Gastrocnemius medialis (tissue), 4 donors: Measurements from ENCODE around the gene LINGO4. TPM values are rescaled to one million over a fixed set of nuclear protein-coding genes. Genes with fewer than 3 reads are reported as not detected.

ENCODE experiments used
- ATAC-seq, 2 donors: fragments of 150-250 bp; one replicate each; pipeline ENCODE4 v1.9.1; 2016
- DNase-seq, 2 donors: peaks; one replicate each; pipeline ENCODE4 v3.0.0-alpha.2; 2019
- H3K27ac ChIP-seq, 4 donors: fragments of 200-600 bp; sonication (generic); 1 replicate in 1 of 4; 2 replicates in 3 of 4; pipeline ENCODE4 v1.5.1; 2016 to 2018; ENCODE audit warnings: mild to moderate bottlenecking in 2 of 4, moderate library complexity in 1 of 4
- H3K27me3 ChIP-seq, 3 donors: fragments of 200-600 bp; sonication (generic) in 2 of 3; 1 replicate in 1 of 3; 2 replicates in 2 of 3; pipeline versions ENCODE4 v1.5.1 to v1.6.0; 2016 to 2019; ENCODE audit warnings: mild to moderate bottlenecking in 1 of 3, moderate library complexity in 1 of 3
- H3K36me3 ChIP-seq, 2 donors: fragments of 200-600 bp; sonication (generic) in 1 of 2; one replicate each; pipeline ENCODE4 v1.5.1; 2017 to 2018
- H3K4me1 ChIP-seq, 2 donors: fragments of 200-600 bp; sonication (generic) in 1 of 2; one replicate each; pipeline ENCODE4 v1.5.1; 2016 to 2017; ENCODE audit warnings: mild to moderate bottlenecking in 2 of 2
- H3K4me3 ChIP-seq, 4 donors: fragments of 200-600 bp; sonication (generic) in 3 of 4; 1 replicate in 1 of 4; 2 replicates in 3 of 4; pipeline ENCODE4 v1.5.1; 2016 to 2019; ENCODE audit warnings: mild to moderate bottlenecking in 2 of 4
- H3K9me3 ChIP-seq, 3 donors: fragments of 200-600 bp; sonication (generic) in 2 of 3; 1 replicate in 1 of 3; 2 replicates in 2 of 3; pipeline ENCODE4 v1.5.1; 2016 to 2019
- POLR2A ChIP-seq, 2 donors: fragments of 450-650 bp; IDR thresholded peaks; one replicate each; pipeline ENCODE4 v1.6.1; 2017; ENCODE audit warnings: antibody characterized with exemption in 2 of 2, mild to moderate bottlenecking in 2 of 2, moderate library complexity in 2 of 2
- in situ Hi-C, 4 donors: fragments of 200-750 bp; cut with MboI; loops; one replicate each; pipeline versions ENCODE4 v1.15.0 to v1.8.0; 2017; ENCODE audit warnings: low sequenced_read_pairs in 4 of 4
- intact Hi-C: fragments of 100-400 bp; cut with DNase I; formaldehyde crosslinking; loops from one replicate; pipeline ENCODE4 v1.15.1; 2023; ENCODE audit warnings: low total_unique reads
- total RNA-seq, 4 donors: library from RNA; depleted of rRNA; stranded (reverse); fragments of >200 nt; gene quantifications; one replicate each; pipeline versions ENCODE4 v1.1.0 to v1.2.3, GENCODE V29; 2016
- TF ChIP-seq, protein P1 (sequence below), 5 experiments: fragments of 450-650 bp in 3 of 5; fragments of 200-600 bp in 2 of 5; sonication (generic) in 2 of 5; IDR thresholded peaks in 4 of 5; conservative IDR thresholded peaks in 1 of 5; 1 replicate in 4 of 5; 2 replicates in 1 of 5; pipeline ENCODE4 v1.5.1; 2016 to 2019; ENCODE audit warnings: antibody characterized with exemption in 5 of 5, mild to moderate bottlenecking in 3 of 5, moderate library complexity in 3 of 5

LINGO4 gene
- total RNA-seq, 4 donors from 2014 or later: 4.2 to 24.5 (median 14.3) TPM

DNA sequence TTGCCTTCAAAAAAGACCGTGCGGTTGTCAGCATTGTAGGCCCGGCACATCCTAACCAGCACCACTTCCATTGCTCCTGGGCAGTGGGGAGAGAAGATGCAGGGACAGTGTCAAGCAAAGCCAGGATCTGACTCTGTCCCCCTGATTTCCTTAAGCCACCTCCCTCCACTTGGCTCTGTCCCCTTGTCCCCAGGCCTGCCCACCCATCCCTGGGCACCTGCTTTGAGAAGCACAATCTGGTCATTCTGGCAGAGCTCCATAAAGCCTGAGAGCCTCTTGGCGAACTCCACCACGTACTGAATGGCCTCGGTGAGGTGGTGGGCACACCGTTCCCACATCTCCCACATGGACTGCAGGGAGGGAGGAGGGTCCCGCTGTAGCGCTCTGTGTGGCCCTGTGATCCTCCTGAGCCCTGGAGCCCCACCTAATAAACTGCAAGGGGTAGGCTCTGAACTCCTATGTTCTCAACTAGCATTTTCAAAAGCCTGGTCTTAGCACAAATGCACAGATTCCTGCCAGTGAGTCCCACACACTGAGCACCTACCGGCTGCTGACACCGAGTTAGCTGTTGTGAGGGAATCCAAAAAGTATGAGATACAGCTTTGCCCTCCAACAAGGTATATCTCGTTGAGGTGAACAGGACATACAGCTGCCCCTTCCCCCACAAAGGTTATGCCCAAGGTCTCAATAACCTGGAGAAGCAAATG, 8.2 kb upstream of the LINGO4 start:
- in situ Hi-C loops (no loop called here), intact Hi-C loops (no loop called here)
- H3K9me3 ChIP-seq: no peaks in the 10 kb centered on the region
- H3K4me3 ChIP-seq: no peak overlapping the region
- DNase-seq (no peak), ATAC-seq (no peak)
- peaks cover 0 to 23% of the 10 kb centered on the region in 2 donors for H3K4me1 ChIP-seq
- H3K27ac ChIP-seq: peak overlapping the region in 2 of 4 donors; percentile 0 to 13
- peaks cover 0 to 57% of the 10 kb centered on the region in 2 donors for H3K36me3 ChIP-seq
- TF ChIP-seq, protein P1, sequence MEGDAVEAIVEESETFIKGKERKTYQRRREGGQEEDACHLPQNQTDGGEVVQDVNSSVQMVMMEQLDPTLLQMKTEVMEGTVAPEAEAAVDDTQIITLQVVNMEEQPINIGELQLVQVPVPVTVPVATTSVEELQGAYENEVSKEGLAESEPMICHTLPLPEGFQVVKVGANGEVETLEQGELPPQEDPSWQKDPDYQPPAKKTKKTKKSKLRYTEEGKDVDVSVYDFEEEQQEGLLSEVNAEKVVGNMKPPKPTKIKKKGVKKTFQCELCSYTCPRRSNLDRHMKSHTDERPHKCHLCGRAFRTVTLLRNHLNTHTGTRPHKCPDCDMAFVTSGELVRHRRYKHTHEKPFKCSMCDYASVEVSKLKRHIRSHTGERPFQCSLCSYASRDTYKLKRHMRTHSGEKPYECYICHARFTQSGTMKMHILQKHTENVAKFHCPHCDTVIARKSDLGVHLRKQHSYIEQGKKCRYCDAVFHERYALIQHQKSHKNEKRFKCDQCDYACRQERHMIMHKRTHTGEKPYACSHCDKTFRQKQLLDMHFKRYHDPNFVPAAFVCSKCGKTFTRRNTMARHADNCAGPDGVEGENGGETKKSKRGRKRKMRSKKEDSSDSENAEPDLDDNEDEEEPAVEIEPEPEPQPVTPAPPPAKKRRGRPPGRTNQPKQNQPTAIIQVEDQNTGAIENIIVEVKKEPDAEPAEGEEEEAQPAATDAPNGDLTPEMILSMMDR (IDR thresholded peaks at IDR 0.05 in 4 of 5, conservative IDR thresholded peaks at IDR 0.05 in 1 of 5): no peak
- H3K27me3 ChIP-seq: no peaks in the 10 kb centered on the region

DNA sequence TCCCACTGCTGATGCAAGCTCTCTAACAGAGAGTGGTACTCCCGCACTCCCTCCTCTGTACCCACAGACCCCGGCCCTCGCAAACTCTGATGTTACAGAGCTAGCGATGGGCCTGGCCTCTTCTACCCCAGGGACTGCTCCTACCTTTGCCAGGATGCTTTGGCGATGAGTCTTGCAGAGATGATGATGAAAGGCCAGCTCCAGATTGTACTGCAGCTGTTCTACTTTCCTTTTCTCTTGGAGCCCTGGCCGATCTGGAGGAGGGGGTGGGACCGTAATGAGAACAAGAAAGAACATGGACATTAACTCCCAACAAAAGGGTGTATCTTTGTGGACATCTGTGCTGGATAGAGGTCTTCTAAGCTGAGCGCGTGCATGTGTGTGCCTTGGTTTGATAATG, 6.0 kb upstream of the LINGO4 start:
- DNase-seq (peak in 1 of 2 donors; percentile 66), ATAC-seq (peak; percentile 75 to 92)
- in situ Hi-C loops (no loop called here), intact Hi-C loops (no loop called here)
- H3K4me3 ChIP-seq: no peak overlapping the region
- peaks cover 3 to 23% of the 10 kb centered on the region in 2 donors for H3K4me1 ChIP-seq
- TF ChIP-seq, protein P1 (IDR thresholded peaks at IDR 0.05 in 4 of 5, conservative IDR thresholded peaks at IDR 0.05 in 1 of 5): no peak
- no peak for TF ChIP-seq POLR2A (IDR thresholded peaks at IDR 0.05)
- H3K9me3 ChIP-seq: no peaks in the 10 kb centered on the region
- H3K27ac ChIP-seq: peak overlapping the region; percentile 33 to 65 (median 44)
- no peaks in the 10 kb centered on the region for H3K27me3 ChIP-seq
- peaks cover 0 to 49% of the 10 kb centered on the region in 2 donors for H3K36me3 ChIP-seq

DNA sequence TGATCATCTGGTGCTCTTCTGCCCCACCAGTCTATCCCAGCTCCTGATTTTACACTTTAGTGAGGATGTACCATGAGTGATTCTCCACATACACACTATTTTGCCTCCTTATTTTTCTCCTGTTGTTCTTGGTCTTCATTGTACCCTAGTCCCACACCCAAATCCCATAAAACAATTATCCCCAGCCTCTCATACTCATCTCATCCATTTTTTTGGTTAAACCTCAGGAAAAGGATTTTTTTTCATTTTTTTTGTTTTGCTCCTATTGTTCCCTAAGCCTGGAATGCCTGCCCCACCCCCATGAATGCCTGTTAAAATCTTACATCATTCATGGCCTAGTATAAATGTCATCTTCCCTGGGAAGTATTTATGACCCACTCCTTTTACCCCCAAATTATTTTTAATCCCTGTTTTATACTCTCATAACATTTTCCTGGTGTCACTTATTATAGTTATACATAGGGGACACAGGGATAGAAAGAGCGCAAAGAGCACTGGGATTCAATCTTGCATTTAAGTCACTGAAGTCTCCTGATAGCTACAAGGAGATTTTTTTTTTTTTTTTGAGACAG, 4.9 kb upstream of the LINGO4 start:
- Histone ChIP-seq H3K4me1 (peaks cover 3 to 23% of the 10 kb centered on the region in 2 donors), H3K27ac (peak overlapping the region in 3 of 4 donors; percentile 29 to 65 (median 36)), H3K9me3 (no peaks in the 10 kb centered on the region), H3K36me3 (peaks cover 0 to 38% of the 10 kb centered on the region in 2 donors), H3K4me3 (no peak overlapping the region), H3K27me3 (no peaks in the 10 kb centered on the region)
- no peak for TF ChIP-seq POLR2A (IDR thresholded peaks at IDR 0.05)
- TF ChIP-seq, protein P1 (IDR thresholded peaks at IDR 0.05 in 4 of 5, conservative IDR thresholded peaks at IDR 0.05 in 1 of 5): no peak
- ATAC-seq (no peak), DNase-seq (no peak)
- in situ Hi-C loops (no loop called here), intact Hi-C loops (no loop called here)

DNA sequence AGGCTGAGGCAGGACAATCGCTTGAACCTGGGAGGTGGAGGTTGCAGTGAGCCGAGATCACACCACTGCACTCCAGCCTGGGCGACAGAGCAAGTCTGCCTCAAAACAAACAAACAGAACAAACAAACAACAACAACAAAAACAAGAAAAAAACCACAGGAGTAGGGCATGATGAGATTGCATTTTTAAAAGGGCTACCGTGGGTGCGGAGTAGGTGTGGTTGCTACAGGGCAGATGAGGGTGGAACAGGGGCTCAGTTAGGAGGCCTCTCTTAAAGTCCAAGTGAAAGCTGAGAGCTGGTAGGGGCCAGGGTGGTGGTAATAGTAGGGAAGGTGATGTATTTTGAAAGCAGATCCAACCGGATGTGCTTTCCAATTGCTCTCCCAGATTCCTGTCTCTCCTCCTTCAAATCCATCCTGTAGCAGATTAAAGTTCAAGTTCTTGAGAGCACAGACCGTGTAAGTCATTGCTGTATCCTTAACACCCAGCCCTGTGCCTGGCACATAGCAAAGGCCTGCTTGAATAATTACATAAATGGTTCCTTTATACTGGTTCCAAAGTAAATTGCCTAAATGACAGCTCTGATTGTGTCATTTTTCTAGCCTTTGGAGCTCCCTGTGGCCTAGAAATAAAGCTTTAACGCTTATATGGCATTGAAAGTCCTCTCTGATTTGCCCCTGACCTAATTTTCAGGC, 4.2 kb upstream of the LINGO4 start:
- Histone ChIP-seq H3K4me1 (peaks cover 3 to 23% of the 10 kb centered on the region in 2 donors), H3K36me3 (peaks cover 0 to 32% of the 10 kb centered on the region in 2 donors), H3K4me3 (no peak overlapping the region), H3K9me3 (no peaks in the 10 kb centered on the region), H3K27me3 (no peaks in the 10 kb centered on the region), H3K27ac (peak overlapping the region in 3 of 4 donors; percentile 29 to 65 (median 36))
- in situ Hi-C loops: no loop called here
- TF ChIP-seq POLR2A (IDR thresholded peaks at IDR 0.05): no peak
- TF ChIP-seq, protein P1 (IDR thresholded peaks at IDR 0.05 in 4 of 5, conservative IDR thresholded peaks at IDR 0.05 in 1 of 5): no peak
- intact Hi-C loops: no loop called here
- DNase-seq: peak in 1 of 2 donors; percentile 2
- no peak for ATAC-seq
